SK-N-SH (cell line): ENCODE measurements around the gene SESTD1. TPM values are rescaled to one million over a fixed set of nuclear protein-coding genes. Genes with fewer than 3 reads are reported as not detected.
"Not testable (repeated sequence)": the region's sequence is repeated elsewhere in the genome, so short reads cannot be mapped to it uniquely, and the experiment has no call there.

Experiments
- CTCF ChIA-PET: fragments of 300-600, 350-600 bp; formaldehyde crosslinking; extraction: SDS; loops from one replicate; lab custom pipeline; 2021; lab: Yijun Ruan, JAX
- POLR2A ChIA-PET: fragments of 350-600 bp; sonication (Branson Sonifier 250); formaldehyde crosslinking; extraction: SDS; loops from one replicate; lab custom pipeline; 2020; ENCODE audit warnings: antibody characterized with exemption, inconsistent platforms; lab: Yijun Ruan, JAX
- DNase-seq: peaks from one replicate; pipeline ENCODE4 v3.0.0; 2012
- H2AFZ ChIP-seq: fragments of 200-600 bp; sonication (generic); 2 replicates; pipeline ENCODE4 v1.8.1; 2016; ENCODE audit warnings: antibody characterized with exemption, mild to moderate bottlenecking, low read depth
- H3F3A ChIP-seq: fragments of 200-600 bp; sonication (generic); replicated peaks from 2 replicates; pipeline ENCODE3; 2016; ENCODE audit warnings: antibody characterized with exemption, mild to moderate bottlenecking; ENCODE audit not compliant: insufficient read depth
- H3K27ac ChIP-seq, 2 experiments: fragments of 200-500 bp in 1 of 2; fragments of 200-600 bp in 1 of 2; sonication (Bioruptor generic) in 1 of 2; sonication (generic), shearing (Covaris generic) in 1 of 2; 2 replicates each; pipeline versions ENCODE4 v1.5.1 to v1.6.1; 2014 to 2016; ENCODE audit warnings: low read depth in 2 of 2, inconsistent platforms in 1 of 2, low read length in 1 of 2, mild to moderate bottlenecking in 1 of 2, mixed read lengths in 1 of 2
- H3K27me3 ChIP-seq: fragments of 200-600 bp; sonication (generic), shearing (Covaris generic); 2 replicates; pipeline ENCODE4 v1.6.1; 2016; ENCODE audit warnings: mixed run types; ENCODE audit not compliant: insufficient read depth
- H3K36me3 ChIP-seq, 2 experiments: fragments of 200-500 bp in 1 of 2; fragments of 200-600 bp in 1 of 2; sonication (Bioruptor generic) in 1 of 2; sonication (generic) in 1 of 2; replicated peaks in 1 of 2; 2 replicates each; pipeline versions ENCODE3 to v1.5.1; 2014 to 2016; ENCODE audit warnings: low read length in 1 of 2, mild to moderate bottlenecking in 1 of 2; ENCODE audit not compliant: insufficient read depth in 2 of 2, control insufficient read depth in 1 of 2
- H3K4me1 ChIP-seq, 2 experiments: fragments of 200-500 bp in 1 of 2; fragments of 200-600 bp in 1 of 2; sonication (Bioruptor generic) in 1 of 2; sonication (generic), shearing (Covaris generic) in 1 of 2; 2 replicates each; pipeline versions ENCODE4 v1.5.1 to v1.6.1; 2014 to 2016; ENCODE audit warnings: low read depth in 1 of 2, low read length in 1 of 2, mixed run types in 1 of 2; ENCODE audit not compliant: insufficient read depth in 2 of 2, control insufficient read depth in 1 of 2
- H3K4me2 ChIP-seq: fragments of 200-600 bp; sonication (generic), shearing (Covaris generic); 2 replicates; pipeline ENCODE4 v1.6.1; 2017; ENCODE audit warnings: mixed run types
- H3K4me3 ChIP-seq, 2 experiments: fragments of 200-500 bp in 1 of 2; fragments of 200-600 bp in 1 of 2; sonication (Bioruptor generic) in 1 of 2; sonication (generic), shearing (Covaris generic) in 1 of 2; 2 replicates each; pipeline versions ENCODE4 v1.5.1 to v1.8.1; 2014 to 2016; ENCODE audit warnings: low read depth in 2 of 2, inconsistent platforms in 1 of 2, low read length in 1 of 2, mild to moderate bottlenecking in 1 of 2, mixed read lengths in 1 of 2, moderate library complexity in 1 of 2
- H3K79me2 ChIP-seq: fragments of 200-600 bp; sonication (generic); 2 replicates; pipeline ENCODE4 v1.8.1; 2017; ENCODE audit warnings: mild to moderate bottlenecking; ENCODE audit not compliant: insufficient read depth
- H3K9ac ChIP-seq: fragments of 200-600 bp; sonication (generic); 2 replicates; pipeline ENCODE4 v1.6.1; 2017; ENCODE audit warnings: mixed run types
- H3K9me2 ChIP-seq: fragments of 200-600 bp; sonication (generic); 2 replicates; pipeline ENCODE4 v1.6.1; 2017; ENCODE audit warnings: mixed run types
- H3K9me3 ChIP-seq: fragments of 200-600 bp; sonication (generic); 2 replicates; pipeline ENCODE4 v1.6.1; 2017; ENCODE audit warnings: mixed run types, mild to moderate bottlenecking, moderate library complexity
- H4K20me1 ChIP-seq: fragments of 200-600 bp; sonication (generic); 2 replicates; pipeline ENCODE4 v1.6.1; 2017; ENCODE audit warnings: mild to moderate bottlenecking, mixed run types; ENCODE audit not compliant: insufficient read depth
- EZH2phosphoT487 ChIP-seq: fragments of 200-600 bp; sonication (generic); IDR thresholded peaks from 2 replicates; pipeline ENCODE4 v1.6.1; 2017; ENCODE audit warnings: low read depth, mixed run types, mild to moderate bottlenecking, antibody characterized with exemption, moderate library complexity, borderline replicate concordance
- FOSL2 ChIP-seq: IDR thresholded peaks from 2 replicates; pipeline ENCODE4 v1.4.0; 2012; ENCODE audit warnings: low read depth, mild to moderate bottlenecking, moderate library complexity, borderline replicate concordance
- FOXM1 ChIP-seq: IDR thresholded peaks from 2 replicates; pipeline ENCODE4 v1.4.0; 2012; ENCODE audit warnings: low read depth, mild to moderate bottlenecking
- MXI1 ChIP-seq: IDR thresholded peaks from 2 replicates; pipeline ENCODE4 v1.6.1; 2012; ENCODE audit warnings: mild to moderate bottlenecking, low read depth, low read length, improper control_type of control experiment
- POLR2AphosphoS5 ChIP-seq: IDR thresholded peaks from 2 replicates; pipeline ENCODE4 v1.6.1; 2012; ENCODE audit warnings: low read depth, low read length
- RCOR1 ChIP-seq: fragments of 150-350 bp; IDR thresholded peaks from 2 replicates; pipeline ENCODE4 v1.6.1; 2017; ENCODE audit warnings: antibody characterized with exemption, low read length
- RXRA ChIP-seq: IDR thresholded peaks from 2 replicates; pipeline ENCODE4 v1.4.0; 2012; ENCODE audit warnings: low read depth, mild to moderate bottlenecking, borderline replicate concordance
- SIN3A ChIP-seq: IDR thresholded peaks from 2 replicates; pipeline ENCODE4 v1.6.1; 2012; ENCODE audit warnings: low read depth, mild to moderate bottlenecking, low read length, moderate library complexity, borderline replicate concordance
- TAF1 ChIP-seq: IDR thresholded peaks from 2 replicates; pipeline ENCODE4 v1.6.1; 2012; ENCODE audit warnings: low read depth, mild to moderate bottlenecking, low read length, moderate library complexity, borderline replicate concordance
- YY1 ChIP-seq: IDR thresholded peaks from 2 replicates; pipeline ENCODE4 v1.4.0; 2012; ENCODE audit warnings: low read depth, mild to moderate bottlenecking
- WGBS: methylation state at CpG from one replicate; pipeline ENCODE4 v1.1.6; 2017; ENCODE audit warnings: low lambda C conversion rate; 5-methylcytosine and 5-hydroxymethylcytosine counted together
- polyA plus RNA-seq, 3 experiments: library from polyadenylated mRNA; depleted of rRNA; stranded (reverse); fragments of >200 nt; gene quantifications; 2 replicates each; pipeline ENCODE4 v1.2.3, GENCODE V29; 2012
- TF ChIP-seq, protein P1 (sequence below): IDR thresholded peaks from 2 replicates; pipeline ENCODE4 v1.4.0; 2012; ENCODE audit warnings: low read depth
- TF ChIP-seq, protein P2 (sequence below): IDR thresholded peaks from 2 replicates; pipeline ENCODE4 v1.4.0; 2012; ENCODE audit warnings: low read depth, borderline replicate concordance

The SESTD1 gene
- polyA plus RNA-seq, 1 of the 3 experiments (the other 2 are of a cell fraction) = 4.6 TPM

DNA sequence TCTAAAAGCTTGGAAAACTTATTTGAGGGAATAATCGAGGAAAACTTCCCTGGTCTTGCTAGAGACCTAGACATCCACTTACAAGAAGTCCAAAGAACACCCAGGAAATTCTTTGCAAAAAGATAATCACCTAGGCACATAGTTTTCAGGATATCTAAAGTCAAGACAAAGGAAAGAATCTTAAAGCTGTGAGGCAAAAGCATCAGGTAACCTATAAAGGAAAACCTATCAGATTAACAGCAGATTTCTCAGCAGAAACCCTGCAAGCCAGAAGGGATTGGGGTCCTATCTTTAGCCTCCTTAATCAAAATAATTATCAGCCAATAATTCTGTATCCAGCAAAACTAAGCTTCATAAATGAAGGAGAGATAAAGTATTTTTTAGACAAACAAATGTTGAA is 56.4 kb downstream of the SESTD1 start:
- H2AFZ ChIP-seq, H3K4me3 ChIP-seq, H3K9ac ChIP-seq, POLR2A ChIA-PET, DNase-seq, H3F3A ChIP-seq, H3K4me2 ChIP-seq, H3K9me2 ChIP-seq, H3K27ac ChIP-seq, H3K36me3 ChIP-seq, H3K27me3 ChIP-seq, H3K4me1 ChIP-seq, H4K20me1 ChIP-seq: not testable (repeated sequence)
- 86% methylated on average over 1 of the region's 1 CpG for WGBS
- H3K79me2 ChIP-seq = peaks cover 91% of the 10 kb centered on the region
- CTCF ChIA-PET = interaction anchor here (1.2 kb wide), 1 partner anchor 11 kb away, joined by 7 read pairs; no protein-coding TSS in a partner anchor
- H3K9me3 ChIP-seq = peaks cover 20% of the 10 kb centered on the region; the same call in 1 of the 2 replicates

- no peaks in the 10 kb centered on the region for H3F3A ChIP-seq
- peaks cover 28% of the 10 kb centered on the region; the same call in 1 of the 2 replicates for H3K9me3 ChIP-seq
- H4K20me1 ChIP-seq = no peaks in the 10 kb centered on the region
- no peak overlapping the region for H2AFZ ChIP-seq
- H3K4me1 ChIP-seq = no peaks in the 10 kb centered on the region
- no peaks in the 10 kb centered on the region for H3K27me3 ChIP-seq
- WGBS = 88% methylated on average over 5 of the region's 5 CpGs
- H3K27ac ChIP-seq = no peak overlapping the region
- no peak for DNase-seq
- CTCF ChIA-PET = interaction anchor here (0.6 to 1.5 kb wide), 3 partner anchors 13 to 268 kb away, joined by 3 to 4 read pairs (median 3); no protein-coding TSS in a partner anchor
- H3K36me3 ChIP-seq = peaks cover 0 to 4% of the 10 kb centered on the region in 2 experiments
- no peak for TF ChIP-seq FOSL2
- no peak for TF ChIP-seq SIN3A
- no peak for TF ChIP-seq RXRA
- TF ChIP-seq YY1 = no peak
- no peak for TF ChIP-seq TAF1
- TF ChIP-seq, protein P1, sequence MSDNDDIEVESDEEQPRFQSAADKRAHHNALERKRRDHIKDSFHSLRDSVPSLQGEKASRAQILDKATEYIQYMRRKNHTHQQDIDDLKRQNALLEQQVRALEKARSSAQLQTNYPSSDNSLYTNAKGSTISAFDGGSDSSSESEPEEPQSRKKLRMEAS = no peak
- no peak for TF ChIP-seq EZH2phosphoT487
- TF ChIP-seq, protein P2, sequence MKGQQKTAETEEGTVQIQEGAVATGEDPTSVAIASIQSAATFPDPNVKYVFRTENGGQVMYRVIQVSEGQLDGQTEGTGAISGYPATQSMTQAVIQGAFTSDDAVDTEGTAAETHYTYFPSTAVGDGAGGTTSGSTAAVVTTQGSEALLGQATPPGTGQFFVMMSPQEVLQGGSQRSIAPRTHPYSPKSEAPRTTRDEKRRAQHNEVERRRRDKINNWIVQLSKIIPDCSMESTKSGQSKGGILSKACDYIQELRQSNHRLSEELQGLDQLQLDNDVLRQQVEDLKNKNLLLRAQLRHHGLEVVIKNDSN = no peak
- TF ChIP-seq MXI1 = no peak
- TF ChIP-seq FOXM1 = no peak
- TF ChIP-seq RCOR1 = no peak
- TF ChIP-seq POLR2AphosphoS5 = no peak
- no peaks in the 10 kb centered on the region for H3K9me2 ChIP-seq
- H3K9ac ChIP-seq = no peak overlapping the region
- no peak overlapping the region for H3K4me3 ChIP-seq
- H3K79me2 ChIP-seq = peaks cover 89% of the 10 kb centered on the region
- POLR2A ChIA-PET = no interaction called here
- H3K4me2 ChIP-seq = no peak overlapping the region
Observed at GRCh38 chr2:179207047-179207446, 57.6 kb downstream of the SESTD1 start.
